Activated T-helper 17 cell treated with anti-CD3 and anti-CD28 coated beads, Interleukin-2, amount 50 U/mL, for 72 hours (primary cell): ENCODE data around the gene GOLGA6L1. TPM values are rescaled to one million over a fixed set of nuclear protein-coding genes. Genes with fewer than 3 reads are reported as not detected.
"Not testable (repeated sequence)": the region's sequence is repeated elsewhere in the genome, so short reads cannot be mapped to it uniquely, and the experiment has no call there.

Experiments
- ATAC-seq: fragments of 150-1000 bp; cut with Tn5 transposase; replicated peaks from 2 replicates; pipeline ENCODE4 v1.10.0; 2021; ENCODE audit warnings: mild to moderate bottlenecking, moderate library complexity
- H3K27ac Mint-ChIP-seq: one replicate; pipeline ENCODE4 v1.8.0; 2022; ENCODE audit warnings: mixed read lengths
- H3K27me3 Mint-ChIP-seq: one replicate; pipeline ENCODE4 v1.8.0; 2022; ENCODE audit warnings: mixed read lengths
- H3K36me3 Mint-ChIP-seq: one replicate; pipeline ENCODE4 v1.8.0; 2022; ENCODE audit warnings: low read depth, mild to moderate bottlenecking, mixed read lengths
- H3K4me1 Mint-ChIP-seq: one replicate; pipeline ENCODE4 v1.8.0; 2022; ENCODE audit warnings: mixed read lengths
- H3K4me3 Mint-ChIP-seq: one replicate; pipeline ENCODE4 v1.8.0; 2022; ENCODE audit warnings: mild to moderate bottlenecking, mixed read lengths
- H3K9me3 Mint-ChIP-seq: one replicate; pipeline ENCODE4 v1.8.0; 2022; ENCODE audit warnings: mixed read lengths
- total RNA-seq, 2 donors: library from RNA; stranded (reverse); gene quantifications; one replicate each; pipeline ENCODE4 v1.2.3, GENCODE V29; 2022

Gene GOLGA6L1
- not detected for total RNA-seq

GRCh38 chr15:23136722-23137121, at the start of gene GOLGA6L1:
TSS of gene GOLGA6L1 (minus strand) at chr15:23136822. CDS start at chr15:23136731, 91 bp downstream.
- H3K27ac Mint-ChIP-seq, ATAC-seq, H3K9me3 Mint-ChIP-seq, H3K4me1 Mint-ChIP-seq, H3K27me3 Mint-ChIP-seq, H3K4me3 Mint-ChIP-seq, H3K36me3 Mint-ChIP-seq: not testable (repeated sequence)

- not testable (repeated sequence) for H3K4me1 Mint-ChIP-seq, H3K9me3 Mint-ChIP-seq, H3K27ac Mint-ChIP-seq, H3K36me3 Mint-ChIP-seq, H3K27me3 Mint-ChIP-seq, H3K4me3 Mint-ChIP-seq, ATAC-seq
Observed at GRCh38 chr15:23181201-23181600, 44.6 kb upstream of the GOLGA6L1 start.

GRCh38 chr15:23180547-23180927, 43.9 kb upstream of the GOLGA6L1 start:
- ATAC-seq, H3K36me3 Mint-ChIP-seq, H3K4me3 Mint-ChIP-seq, H3K9me3 Mint-ChIP-seq, H3K4me1 Mint-ChIP-seq, H3K27ac Mint-ChIP-seq, H3K27me3 Mint-ChIP-seq: not testable (repeated sequence)

GRCh38 chr15:23179768-23180546, 43.3 kb upstream of the GOLGA6L1 start:
- not testable (repeated sequence) for H3K4me1 Mint-ChIP-seq, H3K9me3 Mint-ChIP-seq, H3K27me3 Mint-ChIP-seq, H3K36me3 Mint-ChIP-seq, H3K4me3 Mint-ChIP-seq, H3K27ac Mint-ChIP-seq
- peak; percentile 12 for ATAC-seq

- not testable (repeated sequence) for H3K4me3 Mint-ChIP-seq, H3K27ac Mint-ChIP-seq, H3K9me3 Mint-ChIP-seq, ATAC-seq, H3K27me3 Mint-ChIP-seq, H3K4me1 Mint-ChIP-seq, H3K36me3 Mint-ChIP-seq
Observed at GRCh38 chr15:23176683-23177082, 40.1 kb upstream of the GOLGA6L1 start.

- not testable (repeated sequence) for H3K4me3 Mint-ChIP-seq, H3K27me3 Mint-ChIP-seq, H3K36me3 Mint-ChIP-seq, H3K27ac Mint-ChIP-seq, H3K4me1 Mint-ChIP-seq, ATAC-seq, H3K9me3 Mint-ChIP-seq
Observed at GRCh38 chr15:23175606-23176005, 39.0 kb upstream of the GOLGA6L1 start.

- H3K4me3 Mint-ChIP-seq, H3K9me3 Mint-ChIP-seq, H3K27ac Mint-ChIP-seq, ATAC-seq, H3K27me3 Mint-ChIP-seq, H3K4me1 Mint-ChIP-seq, H3K36me3 Mint-ChIP-seq: not testable (repeated sequence)
Observed at GRCh38 chr15:23174609-23175140, 38.1 kb upstream of the GOLGA6L1 start.

- not testable (repeated sequence) for H3K4me1 Mint-ChIP-seq, ATAC-seq, H3K27ac Mint-ChIP-seq, H3K27me3 Mint-ChIP-seq, H3K36me3 Mint-ChIP-seq, H3K4me3 Mint-ChIP-seq, H3K9me3 Mint-ChIP-seq
Observed at GRCh38 chr15:23132787-23133186, 3.8 kb downstream of the GOLGA6L1 start.

- peaks cover 17% of the 10 kb centered on the region for H3K27me3 Mint-ChIP-seq
- H3K4me3 Mint-ChIP-seq, result no peak overlapping the region
- H3K4me1 Mint-ChIP-seq, result no peaks in the 10 kb centered on the region
- ATAC-seq, result no peak
- no peaks in the 10 kb centered on the region for H3K36me3 Mint-ChIP-seq
- no peak overlapping the region for H3K27ac Mint-ChIP-seq
- H3K9me3 Mint-ChIP-seq, result peaks cover 4% of the 10 kb centered on the region
Observed at GRCh38 chr15:23118208-23118607, 18.4 kb downstream of the GOLGA6L1 start.

GRCh38 chr15:23095796-23096195, 40.8 kb downstream of the GOLGA6L1 start:
- Mint-ChIP-seq H3K9me3 (no peaks in the 10 kb centered on the region), H3K36me3 (no peaks in the 10 kb centered on the region), H3K27me3 (peaks cover 11% of the 10 kb centered on the region), H3K4me3 (no peak overlapping the region), H3K4me1 (no peaks in the 10 kb centered on the region), H3K27ac (no peak overlapping the region)
- no peak for ATAC-seq

GRCh38 chr15:23083115-23083514, 53.5 kb downstream of the GOLGA6L1 start:
- Mint-ChIP-seq H3K27me3 (no peaks in the 10 kb centered on the region), H3K36me3 (no peaks in the 10 kb centered on the region), H3K9me3 (no peaks in the 10 kb centered on the region), H3K4me1 (no peaks in the 10 kb centered on the region), H3K27ac (no peak overlapping the region), H3K4me3 (no peak overlapping the region)
- no peak for ATAC-seq

- not testable (repeated sequence) for H3K36me3 Mint-ChIP-seq, H3K4me1 Mint-ChIP-seq, H3K9me3 Mint-ChIP-seq, ATAC-seq, H3K27ac Mint-ChIP-seq, H3K27me3 Mint-ChIP-seq, H3K4me3 Mint-ChIP-seq
Observed at GRCh38 chr15:23081996-23082737, 54.5 kb downstream of the GOLGA6L1 start.

GRCh38 chr15:23081271-23081670, 55.4 kb downstream of the GOLGA6L1 start:
- Mint-ChIP-seq H3K4me3 (no peak overlapping the region), H3K9me3 (no peaks in the 10 kb centered on the region), H3K27ac (no peak overlapping the region), H3K4me1 (no peaks in the 10 kb centered on the region), H3K36me3 (no peaks in the 10 kb centered on the region), H3K27me3 (no peaks in the 10 kb centered on the region)
- no peak for ATAC-seq

- Mint-ChIP-seq H3K4me1 (no peaks in the 10 kb centered on the region), H3K4me3 (no peak overlapping the region), H3K27ac (no peak overlapping the region), H3K9me3 (no peaks in the 10 kb centered on the region), H3K36me3 (no peaks in the 10 kb centered on the region), H3K27me3 (peaks cover 3% of the 10 kb centered on the region)
- no peak for ATAC-seq
Observed at GRCh38 chr15:23079766-23080165, 56.9 kb downstream of the GOLGA6L1 start.
